ENCODE data around the gene WASL.

DNA sequence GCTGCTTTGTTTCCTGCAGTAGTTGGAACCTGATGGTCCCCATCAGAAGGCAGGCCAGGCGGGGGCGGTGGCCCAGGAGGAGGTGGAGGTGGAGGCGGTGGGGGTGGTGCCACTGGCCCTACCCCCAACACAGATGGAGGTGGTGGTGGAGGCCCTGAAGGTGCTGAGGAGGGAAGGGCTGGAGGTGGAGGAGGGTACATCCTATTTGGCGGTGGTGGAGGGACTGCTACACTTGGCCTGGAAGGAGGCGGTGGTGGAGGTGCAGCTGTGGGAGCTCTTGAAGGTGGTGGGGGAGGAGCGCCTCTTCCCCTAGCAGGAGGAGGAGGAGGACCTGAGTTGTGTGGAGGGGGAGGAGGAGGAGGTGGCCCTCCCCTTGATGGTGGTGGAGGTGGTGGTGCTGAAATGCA is 56.3 kb downstream of the WASL start:
- no peak for TF ChIP-seq CTCF (IDR thresholded peaks at IDR 0.05)
- no peak for TF ChIP-seq POLR2A (IDR thresholded peaks at IDR 0.05)
- no peak for TF ChIP-seq EP300 (IDR thresholded peaks at IDR 0.05)
- TF ChIP-seq POLR2AphosphoS5 (IDR thresholded peaks at IDR 0.05) = no peak
